Measurements from ENCODE around the gene EIF4E1B.

Gene EIF4E1B

DNA sequence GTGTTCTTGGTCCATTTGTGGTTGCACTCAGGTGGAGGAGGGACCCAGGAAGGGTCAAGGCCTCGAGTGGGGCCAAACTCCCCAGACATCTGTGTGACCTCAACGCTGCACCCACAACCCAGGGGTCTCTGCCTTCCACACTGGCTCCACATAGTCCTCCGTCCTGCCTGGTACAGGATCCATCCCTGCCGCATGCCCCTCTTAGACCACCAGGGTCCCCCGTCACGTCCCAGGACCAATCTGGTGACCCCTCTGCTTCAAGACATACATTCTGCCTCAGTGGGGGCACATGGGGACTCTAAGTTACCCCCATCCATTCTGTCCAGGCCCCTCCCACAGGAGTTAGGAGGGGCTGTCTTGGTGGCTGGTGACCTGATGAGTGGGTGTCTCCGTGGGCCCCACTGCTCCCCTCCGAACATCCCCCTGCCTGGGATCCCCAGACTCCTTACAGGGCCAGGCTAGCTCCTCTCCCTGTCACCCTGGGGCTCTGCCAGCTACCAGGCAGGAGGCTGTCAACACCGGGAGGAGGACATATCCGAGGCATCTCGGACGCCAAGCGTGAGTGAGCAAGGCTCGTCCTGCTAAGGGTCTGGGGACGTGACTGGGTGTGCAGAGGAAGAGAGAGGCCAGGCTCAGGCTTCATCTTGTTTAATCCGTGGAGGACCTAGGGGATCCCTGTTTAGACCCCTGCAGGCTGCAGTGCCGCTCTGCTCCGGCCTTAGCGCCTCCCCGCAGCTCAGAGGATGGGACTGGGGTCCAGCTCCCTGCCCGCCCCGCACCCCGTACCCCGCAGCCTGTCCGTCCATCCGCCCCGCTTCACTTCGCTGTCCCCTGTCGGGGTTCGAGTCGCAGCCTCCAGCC is 49.1 kb downstream of the EIF4E1B start:
- no peak overlapping the region for H3K27ac Mint-ChIP-seq
- no peak for DNase-seq (ENCODE audit: low spot score)
- no peak overlapping the region for H3K4me3 Mint-ChIP-seq
- no peaks in the 10 kb centered on the region for H3K4me1 Mint-ChIP-seq (ENCODE audit: low read depth)
- peaks cover 46% of the 10 kb centered on the region for H3K27me3 Mint-ChIP-seq (ENCODE audit: low read depth)
- no peaks in the 10 kb centered on the region for H3K36me3 Mint-ChIP-seq (ENCODE audit: low read depth)
- H3K9me3 Mint-ChIP-seq, result no peaks in the 10 kb centered on the region

DNA sequence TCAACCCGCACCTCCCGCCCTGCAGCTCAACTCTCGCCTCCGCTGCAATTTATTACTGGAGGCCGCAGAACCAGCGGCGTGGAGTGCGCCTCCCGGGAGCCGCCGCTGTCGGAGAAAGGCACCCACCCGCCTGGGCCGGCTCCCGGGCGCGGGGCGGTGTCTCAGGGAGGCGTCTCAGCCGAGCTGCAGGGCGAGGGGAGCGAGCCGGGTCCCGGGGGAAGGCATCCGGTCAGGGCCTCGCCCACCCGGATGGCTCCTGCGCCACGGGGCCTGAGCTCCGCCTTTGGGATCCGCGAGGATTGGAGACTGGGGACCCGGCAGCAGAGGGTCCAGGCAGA is 49.7 kb downstream of the EIF4E1B start:
- peaks cover 4% of the 10 kb centered on the region for H3K9me3 Mint-ChIP-seq
- H3K4me1 Mint-ChIP-seq (ENCODE audit: low read depth), result no peaks in the 10 kb centered on the region
- H3K27me3 Mint-ChIP-seq (ENCODE audit: low read depth), result peaks cover 52% of the 10 kb centered on the region
- H3K27ac Mint-ChIP-seq, result no peak overlapping the region
- no peak for DNase-seq (ENCODE audit: low spot score)
- no peaks in the 10 kb centered on the region for H3K36me3 Mint-ChIP-seq (ENCODE audit: low read depth)
- H3K4me3 Mint-ChIP-seq, result no peak overlapping the region

DNA sequence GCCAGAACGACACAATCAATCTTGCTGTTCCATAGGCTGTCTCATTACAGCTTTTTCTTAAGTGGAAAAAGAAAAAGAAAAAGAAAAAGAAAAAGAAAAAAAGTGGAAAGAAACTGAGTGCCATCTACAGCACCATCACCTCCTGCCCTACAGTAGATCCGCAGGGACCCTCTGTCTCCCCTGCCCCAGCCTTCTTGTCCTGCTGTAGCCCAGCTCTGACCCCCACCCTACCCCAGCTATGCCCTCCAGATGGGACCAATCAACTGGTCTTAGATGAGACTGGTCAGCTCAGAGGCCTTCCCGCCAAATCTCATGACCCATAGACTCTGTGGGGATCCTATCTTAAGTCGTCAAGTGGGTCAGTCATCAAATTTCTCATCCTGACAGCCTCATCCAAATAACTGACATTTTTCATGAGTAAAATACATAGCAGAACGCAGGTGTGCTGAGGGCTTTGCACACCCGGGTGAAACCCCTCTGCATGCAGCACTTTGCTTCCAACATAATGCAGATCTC is 51.6 kb downstream of the EIF4E1B start:
- no peak overlapping the region for H3K27ac Mint-ChIP-seq
- no peak overlapping the region for H3K4me3 Mint-ChIP-seq
- no peaks in the 10 kb centered on the region for H3K4me1 Mint-ChIP-seq (ENCODE audit: low read depth)
- peaks cover 53% of the 10 kb centered on the region for H3K27me3 Mint-ChIP-seq (ENCODE audit: low read depth)
- no peak for DNase-seq (ENCODE audit: low spot score)
- peaks cover 6% of the 10 kb centered on the region for H3K9me3 Mint-ChIP-seq
- H3K36me3 Mint-ChIP-seq (ENCODE audit: low read depth), result no peaks in the 10 kb centered on the region

- Mint-ChIP-seq H3K36me3 (ENCODE audit: low read depth) (no peaks in the 10 kb centered on the region), H3K4me3 (no peak overlapping the region), H3K27ac (no peak overlapping the region), H3K4me1 (ENCODE audit: low read depth) (no peaks in the 10 kb centered on the region), H3K27me3 (ENCODE audit: low read depth) (peaks cover 39% of the 10 kb centered on the region), H3K9me3 (peaks cover 6% of the 10 kb centered on the region)
- no peak for DNase-seq (ENCODE audit: low spot score)
Observed at GRCh38 chr5:176685010-176685409, 54.5 kb downstream of the EIF4E1B start.

DNA sequence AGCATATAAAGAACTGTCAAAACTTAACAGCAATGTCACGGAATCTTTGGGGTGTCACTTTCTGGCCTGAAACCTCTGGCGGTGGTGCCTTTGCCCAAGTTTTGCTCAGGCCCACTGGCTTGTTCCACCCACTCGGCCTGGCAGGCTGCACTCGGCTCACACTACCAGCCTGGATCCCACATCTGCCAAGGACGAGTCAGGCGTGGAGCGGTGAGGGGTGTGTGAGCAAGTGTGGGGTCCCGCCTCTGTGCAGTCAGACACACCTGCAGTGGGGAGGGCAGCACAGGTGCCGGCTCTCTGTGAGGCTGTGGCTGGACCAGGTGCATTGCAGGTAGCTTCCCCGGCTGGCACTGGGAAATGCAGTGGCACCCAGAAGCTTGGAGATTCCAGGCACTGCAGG is 56.8 kb downstream of the EIF4E1B start:
- Mint-ChIP-seq H3K9me3 (peaks cover 6% of the 10 kb centered on the region), H3K36me3 (ENCODE audit: low read depth) (no peaks in the 10 kb centered on the region), H3K27me3 (ENCODE audit: low read depth) (peaks cover 32% of the 10 kb centered on the region), H3K4me1 (ENCODE audit: low read depth) (no peaks in the 10 kb centered on the region), H3K27ac (no peak overlapping the region), H3K4me3 (no peak overlapping the region)
- no peak for DNase-seq (ENCODE audit: low spot score)

DNA sequence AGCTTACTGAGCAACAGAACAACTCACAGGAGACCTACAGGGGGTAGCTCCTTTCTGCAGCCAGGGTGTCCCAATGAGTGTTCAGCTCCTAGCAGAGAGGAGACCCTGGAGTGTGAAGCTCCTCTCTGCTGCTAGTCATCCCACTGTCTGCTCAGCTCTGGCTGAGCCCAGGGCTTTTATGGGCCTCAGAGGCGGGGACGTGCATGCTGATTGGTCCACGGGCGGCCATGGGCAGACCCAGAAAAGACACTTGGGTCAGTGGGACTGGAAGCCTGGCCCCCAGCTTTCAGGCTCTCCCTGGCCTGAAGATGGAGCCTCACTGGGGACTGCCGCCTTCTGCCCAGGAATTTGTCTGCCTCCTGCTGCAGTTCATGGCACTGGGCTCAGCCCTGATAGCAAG is 57.4 kb downstream of the EIF4E1B start:
- DNase-seq (ENCODE audit: low spot score), result no peak
- peaks cover 31% of the 10 kb centered on the region for H3K27me3 Mint-ChIP-seq (ENCODE audit: low read depth)
- peaks cover 6% of the 10 kb centered on the region for H3K9me3 Mint-ChIP-seq
- no peaks in the 10 kb centered on the region for H3K4me1 Mint-ChIP-seq (ENCODE audit: low read depth)
- H3K36me3 Mint-ChIP-seq (ENCODE audit: low read depth), result no peaks in the 10 kb centered on the region
- no peak overlapping the region for H3K4me3 Mint-ChIP-seq
- H3K27ac Mint-ChIP-seq, result no peak overlapping the region

DNA sequence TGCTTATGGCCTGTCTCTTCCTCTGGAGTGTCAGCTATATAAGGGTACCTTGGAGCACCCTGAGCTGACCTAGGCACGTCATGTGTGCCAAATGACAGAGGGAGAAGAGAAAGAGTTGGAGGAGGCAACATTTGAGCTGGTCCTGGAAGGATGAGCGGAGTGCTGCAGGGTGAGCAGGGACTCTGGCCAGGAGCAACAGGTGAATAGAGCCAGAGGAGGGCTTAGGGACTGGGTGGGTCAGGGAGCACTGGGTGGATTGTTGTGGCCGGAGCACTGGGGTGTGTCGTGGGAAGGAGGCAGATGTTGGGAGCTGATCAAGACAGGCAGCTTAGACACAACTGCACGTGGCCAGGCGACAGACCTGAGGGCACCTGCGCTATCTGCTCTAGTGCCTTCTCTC is 60.4 kb downstream of the EIF4E1B start:
- Mint-ChIP-seq H3K4me1 (ENCODE audit: low read depth) (no peaks in the 10 kb centered on the region), H3K4me3 (no peak overlapping the region), H3K27me3 (ENCODE audit: low read depth) (peaks cover 35% of the 10 kb centered on the region), H3K36me3 (ENCODE audit: low read depth) (no peaks in the 10 kb centered on the region), H3K9me3 (no peaks in the 10 kb centered on the region), H3K27ac (no peak overlapping the region)
- no peak for DNase-seq (ENCODE audit: low spot score)

DNA sequence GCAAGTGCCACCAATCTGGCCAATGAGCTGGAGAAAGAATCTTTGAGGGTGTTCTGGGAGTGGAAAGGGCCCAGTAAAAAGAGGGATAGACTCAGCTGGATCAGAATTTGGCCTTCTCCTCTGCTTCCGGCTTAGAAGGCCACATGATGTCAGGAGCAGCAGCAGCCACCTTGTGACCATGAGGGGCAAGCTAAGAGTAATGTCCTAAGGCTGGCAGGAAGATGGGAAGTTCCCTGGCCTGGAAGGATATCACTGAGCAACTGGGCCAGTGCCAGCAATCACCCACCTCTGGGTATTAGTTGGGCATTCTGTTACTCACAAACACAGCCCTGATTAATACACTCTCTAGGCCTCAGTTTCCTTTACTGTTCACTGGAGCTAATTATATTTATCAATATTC is 61.0 kb downstream of the EIF4E1B start:
- Mint-ChIP-seq H3K4me1 (ENCODE audit: low read depth) (no peaks in the 10 kb centered on the region), H3K36me3 (ENCODE audit: low read depth) (no peaks in the 10 kb centered on the region), H3K27me3 (ENCODE audit: low read depth) (peaks cover 38% of the 10 kb centered on the region), H3K27ac (no peak overlapping the region), H3K4me3 (no peak overlapping the region), H3K9me3 (no peaks in the 10 kb centered on the region)
- no peak for DNase-seq (ENCODE audit: low spot score)

GRCh38 chr5:176692326-176692725 is 61.9 kb downstream of the EIF4E1B start:
- H3K9me3 Mint-ChIP-seq, result no peaks in the 10 kb centered on the region
- H3K36me3 Mint-ChIP-seq (ENCODE audit: low read depth), result no peaks in the 10 kb centered on the region
- no peak for DNase-seq (ENCODE audit: low spot score)
- H3K4me1 Mint-ChIP-seq (ENCODE audit: low read depth), result no peaks in the 10 kb centered on the region
- peaks cover 46% of the 10 kb centered on the region for H3K27me3 Mint-ChIP-seq (ENCODE audit: low read depth)
- H3K4me3 Mint-ChIP-seq, result no peak overlapping the region
- H3K27ac Mint-ChIP-seq, result no peak overlapping the region

- Mint-ChIP-seq H3K36me3 (ENCODE audit: low read depth) (no peaks in the 10 kb centered on the region), H3K27me3 (ENCODE audit: low read depth) (peaks cover 52% of the 10 kb centered on the region), H3K9me3 (no peaks in the 10 kb centered on the region)
Observed at GRCh38 chr5:176692839-176693476, 62.5 kb downstream of the EIF4E1B start.

GRCh38 chr5:176693477-176693851 is 63.0 kb downstream of the EIF4E1B start:
- peaks cover 57% of the 10 kb centered on the region for H3K27me3 Mint-ChIP-seq (ENCODE audit: low read depth)
- H3K27ac Mint-ChIP-seq, result no peak overlapping the region
- H3K36me3 Mint-ChIP-seq (ENCODE audit: low read depth), result no peaks in the 10 kb centered on the region
- no peaks in the 10 kb centered on the region for H3K9me3 Mint-ChIP-seq
- no peaks in the 10 kb centered on the region for H3K4me1 Mint-ChIP-seq (ENCODE audit: low read depth)
- no peak overlapping the region for H3K4me3 Mint-ChIP-seq
- no peak for DNase-seq (ENCODE audit: low spot score)

More at GRCh38 chr5:176692839-176693476, 62.5 kb downstream of the EIF4E1B start:
- Mint-ChIP-seq H3K4me1 (ENCODE audit: low read depth) (no peaks in the 10 kb centered on the region), H3K27ac (no peak overlapping the region), H3K4me3 (no peak overlapping the region)
- DNase-seq (ENCODE audit: low spot score), result no peak

GRCh38 chr5:176694146-176694545 is 63.7 kb downstream of the EIF4E1B start:
- no peaks in the 10 kb centered on the region for H3K4me1 Mint-ChIP-seq (ENCODE audit: low read depth)
- peaks cover 61% of the 10 kb centered on the region for H3K27me3 Mint-ChIP-seq (ENCODE audit: low read depth)
- H3K9me3 Mint-ChIP-seq, result no peaks in the 10 kb centered on the region
- no peak overlapping the region for H3K27ac Mint-ChIP-seq
- DNase-seq (ENCODE audit: low spot score), result no peak
- no peak overlapping the region for H3K4me3 Mint-ChIP-seq
- no peaks in the 10 kb centered on the region for H3K36me3 Mint-ChIP-seq (ENCODE audit: low read depth)

- Mint-ChIP-seq H3K4me1 (ENCODE audit: low read depth) (no peaks in the 10 kb centered on the region), H3K36me3 (ENCODE audit: low read depth) (no peaks in the 10 kb centered on the region), H3K27me3 (ENCODE audit: low read depth) (peaks cover 61% of the 10 kb centered on the region), H3K4me3 (no peak overlapping the region), H3K9me3 (no peaks in the 10 kb centered on the region), H3K27ac (no peak overlapping the region)
- DNase-seq (ENCODE audit: low spot score), result no peak
Observed at GRCh38 chr5:176694631-176695030, 64.2 kb downstream of the EIF4E1B start.

DNA sequence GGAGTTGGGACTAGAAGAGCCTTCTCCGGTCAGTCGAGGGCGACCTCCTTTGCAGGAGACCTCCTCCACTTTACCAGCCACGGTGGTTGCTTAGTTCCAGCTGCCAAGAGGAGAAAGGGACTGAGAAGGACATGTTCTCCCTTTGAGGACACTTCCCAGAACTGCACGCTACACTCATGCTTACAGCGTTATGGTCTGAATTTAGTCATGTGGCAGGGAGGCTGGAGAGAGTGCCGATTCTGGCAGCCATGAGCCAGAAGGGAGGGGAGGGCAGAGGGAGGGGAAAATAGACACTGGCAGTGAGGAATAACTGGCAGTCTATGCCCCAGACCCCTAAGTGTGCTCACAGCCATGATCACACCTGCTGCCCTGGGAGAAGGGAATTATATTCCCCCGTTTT is 64.6 kb downstream of the EIF4E1B start:
- no peak for DNase-seq (ENCODE audit: low spot score)
- no peak overlapping the region for H3K27ac Mint-ChIP-seq
- no peak overlapping the region for H3K4me3 Mint-ChIP-seq
- no peaks in the 10 kb centered on the region for H3K9me3 Mint-ChIP-seq
- no peaks in the 10 kb centered on the region for H3K36me3 Mint-ChIP-seq (ENCODE audit: low read depth)
- H3K4me1 Mint-ChIP-seq (ENCODE audit: low read depth), result no peaks in the 10 kb centered on the region
- peaks cover 60% of the 10 kb centered on the region for H3K27me3 Mint-ChIP-seq (ENCODE audit: low read depth)
